Cerebellar cortex (tissue), 1 donor: ENCODE data around the gene CSNK1G1.

Source experiments
- DNase-seq: peaks from one replicate; pipeline ENCODE4 v3.0.0-alpha.2; 2015; ENCODE audit warnings: low spot score

The CSNK1G1 gene

DNA sequence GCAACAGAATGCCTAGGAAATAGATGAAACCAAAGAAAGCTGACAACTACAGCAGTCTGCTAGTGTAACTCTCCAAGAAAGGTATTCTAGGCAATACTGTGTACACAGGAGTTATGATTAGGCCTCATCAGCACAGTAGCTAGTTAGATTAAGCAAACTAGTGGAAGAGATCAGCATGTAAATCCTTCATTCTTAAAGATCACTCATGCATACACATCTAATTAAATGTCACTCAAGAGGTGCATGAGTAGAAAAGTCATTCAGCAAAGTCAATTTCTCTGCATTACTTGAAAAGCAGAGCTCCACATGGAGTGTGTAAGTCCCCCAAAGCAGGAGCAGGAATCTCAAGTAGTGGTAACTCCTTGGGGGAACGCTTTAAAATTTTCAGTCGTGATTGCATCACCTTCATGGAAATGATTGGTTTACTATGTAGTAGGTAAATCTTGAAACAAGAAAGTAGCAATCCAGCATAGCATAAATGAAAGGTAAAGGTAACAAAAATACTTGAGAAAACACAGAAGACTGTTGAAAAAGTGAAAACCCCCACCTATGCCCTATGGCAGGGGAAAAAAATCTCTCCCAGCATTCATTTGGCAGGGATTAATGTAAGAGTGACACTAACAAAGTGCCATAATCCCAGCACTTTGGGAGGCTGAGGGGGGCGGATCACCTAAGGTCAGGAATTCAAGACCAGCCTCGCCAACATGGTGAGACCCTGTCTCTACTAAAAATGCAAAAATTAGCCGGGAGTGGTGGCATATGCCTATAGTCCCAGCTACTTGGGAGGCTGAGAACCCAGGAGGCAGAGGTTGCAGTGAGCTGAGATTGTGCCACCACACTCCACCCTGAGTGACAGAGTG is 163.8 kb downstream of the CSNK1G1 start:
- DNase-seq, result no peak

DNA sequence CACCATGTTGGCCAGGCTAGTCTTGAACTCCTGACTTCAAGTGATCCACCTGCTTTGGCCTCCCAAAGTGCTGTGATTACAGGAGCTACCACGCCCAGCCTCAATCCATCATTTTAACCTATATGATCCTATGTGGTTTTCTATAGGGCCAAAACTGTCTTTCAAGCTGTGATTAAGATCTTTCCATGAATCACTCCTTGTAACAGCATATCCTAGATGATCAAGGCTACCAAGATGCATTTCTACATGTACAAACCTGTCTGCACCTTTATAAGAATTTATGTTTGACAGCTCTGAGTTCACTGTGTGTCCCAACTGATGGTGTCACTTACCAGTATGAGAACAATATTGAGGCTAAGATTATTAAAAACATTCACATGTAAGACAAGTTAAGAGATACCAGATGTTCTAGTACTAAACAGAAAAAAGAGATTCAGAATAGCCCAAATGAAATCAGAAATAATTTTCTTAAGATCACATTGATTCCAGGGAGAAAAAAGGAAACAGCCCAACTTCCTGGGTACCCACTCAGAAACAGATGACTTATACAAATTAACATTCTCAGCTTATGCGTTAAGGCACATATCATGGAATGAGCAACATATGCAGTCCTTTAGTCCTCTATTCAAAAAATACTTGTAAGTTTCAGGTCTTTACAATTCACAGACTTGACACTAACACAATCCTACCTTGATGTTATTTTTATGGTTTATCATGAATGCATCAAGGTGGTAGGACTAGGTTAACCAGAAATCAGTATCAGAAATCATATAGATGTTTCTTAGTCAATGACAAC is 168.4 kb downstream of the CSNK1G1 start:
- DNase-seq, result no peak

DNA sequence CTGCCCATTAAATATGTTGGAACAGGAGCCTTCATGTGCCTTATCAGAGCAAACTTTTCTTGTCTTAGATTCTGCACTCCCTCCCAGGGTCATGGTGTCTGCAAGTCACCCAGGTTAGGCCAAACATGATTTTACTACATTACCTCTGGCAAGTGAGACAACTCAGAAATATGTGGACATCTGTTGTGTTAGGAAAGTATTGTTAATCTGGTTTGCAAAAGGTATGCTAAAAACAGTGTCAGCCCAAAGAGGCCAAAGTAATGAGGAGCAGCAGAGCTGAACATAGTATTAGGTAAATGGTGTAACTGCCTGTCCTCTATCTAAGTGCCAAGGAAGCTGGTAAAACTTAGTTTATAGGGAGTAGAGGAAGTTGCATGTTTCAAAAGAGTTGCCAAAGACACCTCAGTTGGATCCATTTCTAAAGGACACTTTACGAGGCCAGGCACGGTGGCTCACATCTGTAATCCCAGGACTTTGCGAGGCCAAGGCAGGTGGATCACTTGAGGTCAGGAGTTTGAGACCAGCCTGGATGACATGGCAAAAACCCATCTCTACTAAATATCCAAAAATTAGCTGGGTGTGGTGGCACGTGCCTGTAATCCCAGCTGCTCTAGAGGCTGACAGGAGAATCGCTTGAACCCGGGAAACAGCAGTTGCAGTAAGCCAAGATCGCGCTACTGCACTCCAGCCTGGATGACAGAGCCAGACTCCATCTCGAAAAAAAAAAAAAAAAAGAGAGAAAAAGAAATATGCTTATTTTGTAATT is 170.6 kb downstream of the CSNK1G1 start:
- DNase-seq, result no peak

DNA sequence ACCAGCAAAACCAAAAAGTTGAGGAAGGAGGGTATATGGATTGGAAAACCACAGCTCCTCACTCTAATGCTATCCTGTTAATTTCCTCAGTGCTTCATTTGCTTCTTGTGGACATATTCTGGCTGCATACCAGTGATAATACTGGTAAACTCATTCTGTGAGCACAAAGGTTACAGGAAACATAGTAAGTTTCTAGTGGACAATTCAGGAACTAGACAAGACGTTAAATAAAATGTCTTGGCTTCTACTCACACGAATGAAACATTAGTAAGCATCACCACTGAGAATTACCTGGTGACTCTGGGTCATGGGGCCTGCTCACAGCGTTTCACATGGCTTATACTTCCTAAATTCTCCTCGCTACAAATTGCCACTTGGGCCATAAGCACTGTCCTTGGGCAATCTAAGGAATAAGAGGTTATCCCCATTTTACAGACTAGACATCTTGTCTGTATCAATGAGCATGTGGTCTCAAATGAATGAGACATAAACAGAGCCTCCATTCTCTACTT is 173.1 kb downstream of the CSNK1G1 start:
- DNase-seq, result no peak

DNA sequence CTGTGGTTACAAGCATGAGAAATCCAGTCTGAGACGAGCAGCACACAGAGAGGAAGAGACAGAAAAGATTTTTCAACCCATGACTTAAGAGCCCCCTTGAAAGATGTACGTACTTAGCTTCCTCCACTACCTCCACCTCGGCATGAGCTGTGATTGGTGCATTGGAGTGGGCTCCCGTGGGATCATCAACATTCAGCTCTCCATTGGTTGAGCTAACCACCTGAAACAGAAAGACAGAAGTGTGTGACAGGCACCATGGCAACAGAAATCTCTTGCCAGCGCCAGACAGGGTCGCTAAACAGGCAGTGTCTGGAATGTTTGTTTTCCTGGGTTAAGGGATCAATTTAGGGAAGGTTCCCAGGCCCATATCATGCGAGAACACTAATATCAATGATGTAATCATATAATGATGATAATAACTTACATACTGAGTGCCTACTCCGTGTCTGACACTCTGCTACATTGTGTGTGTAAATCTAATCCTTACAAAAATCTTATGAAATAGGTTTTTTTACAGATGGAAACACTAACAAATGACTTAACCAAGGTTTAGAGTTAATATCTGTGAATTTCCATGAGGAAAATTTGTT is 175.6 kb downstream of the CSNK1G1 start:
- DNase-seq, result no peak

DNA sequence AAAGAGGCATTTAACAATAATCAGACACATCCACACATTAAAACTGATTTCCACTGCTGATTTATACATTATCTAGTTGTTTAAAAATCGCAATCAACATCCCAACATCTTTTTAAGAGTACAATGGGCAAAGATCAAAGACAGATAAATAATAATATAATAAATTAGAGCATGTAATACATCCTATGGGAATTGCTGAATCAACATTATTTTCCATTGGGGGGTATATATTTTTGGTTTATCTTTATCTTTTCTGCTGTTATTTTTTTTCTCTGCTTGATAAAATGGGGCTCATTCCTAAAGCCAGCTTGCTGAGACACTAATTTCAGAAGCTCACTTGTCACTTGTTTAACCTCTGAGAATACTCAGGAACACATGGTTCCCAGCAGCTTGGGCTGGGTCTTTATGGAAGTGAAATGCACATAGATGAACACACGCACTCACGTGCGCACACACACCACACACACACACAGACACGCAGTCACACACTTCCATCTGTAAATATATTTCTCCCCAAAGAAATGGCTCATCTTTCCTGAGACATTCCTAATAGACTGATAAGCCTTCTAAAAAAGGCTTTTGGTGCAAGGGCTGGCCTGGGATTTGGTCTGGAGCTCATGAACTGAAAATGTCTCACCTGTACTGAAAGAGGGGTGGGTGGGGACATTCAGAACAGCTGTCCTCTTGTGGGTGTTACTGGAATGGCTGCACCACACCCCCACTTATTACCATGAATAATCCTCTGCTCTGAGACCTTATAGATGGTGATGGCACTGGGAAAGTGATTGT is 189.7 kb downstream of the CSNK1G1 start:
- DNase-seq, result no peak

DNA sequence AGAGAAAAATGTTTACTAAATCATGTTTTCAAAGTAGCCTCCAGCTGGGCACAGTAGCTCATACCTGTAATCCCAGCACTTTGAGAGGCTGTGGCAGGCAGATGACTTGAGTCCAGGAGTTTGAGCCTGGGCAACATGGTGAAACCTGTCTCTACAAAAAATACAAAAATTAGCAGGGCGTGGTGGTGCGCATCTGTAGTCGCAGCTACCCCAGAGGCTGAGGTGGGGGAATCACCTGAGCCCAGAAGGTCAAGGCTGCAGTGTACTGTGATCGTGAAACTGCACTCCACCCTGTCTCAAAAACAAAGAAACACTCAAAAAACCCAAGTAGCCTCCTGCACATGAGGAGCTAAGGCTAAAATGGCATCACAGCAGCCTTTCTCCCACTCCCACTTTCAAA is 191.5 kb downstream of the CSNK1G1 start:
- DNase-seq, result no peak

DNA sequence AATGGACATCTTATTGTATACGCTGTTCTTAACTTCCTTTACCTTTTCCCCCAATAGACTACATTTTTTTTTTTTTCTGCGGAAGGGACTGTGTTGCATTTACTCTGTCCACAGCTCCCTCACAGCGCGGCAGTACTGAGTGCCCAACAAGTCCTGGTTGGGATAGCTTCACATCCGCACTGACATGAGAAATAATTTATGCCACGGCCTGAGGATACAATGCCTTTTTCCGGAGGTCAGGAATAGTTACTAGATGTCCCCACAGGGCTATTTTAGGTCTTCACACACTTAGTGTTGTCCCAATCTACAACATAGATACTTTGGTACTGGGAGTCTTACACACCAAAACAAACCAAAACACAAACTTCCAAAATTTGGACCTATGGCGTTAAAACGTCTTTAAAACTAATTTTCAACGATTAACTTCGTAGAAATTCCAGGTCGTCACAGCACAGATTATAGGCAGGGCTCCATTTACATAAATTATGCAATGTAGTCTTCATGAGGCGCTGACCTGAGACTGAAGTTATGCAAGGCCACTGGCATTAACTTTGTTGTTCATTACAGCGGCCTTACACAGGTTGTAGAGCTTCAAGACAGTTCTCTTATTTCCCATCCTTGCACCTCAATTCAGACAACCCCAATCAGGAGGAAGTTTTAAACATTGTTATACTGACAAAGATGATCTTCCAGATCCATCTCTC is 192.2 kb downstream of the CSNK1G1 start:
- DNase-seq, result no peak

DNA sequence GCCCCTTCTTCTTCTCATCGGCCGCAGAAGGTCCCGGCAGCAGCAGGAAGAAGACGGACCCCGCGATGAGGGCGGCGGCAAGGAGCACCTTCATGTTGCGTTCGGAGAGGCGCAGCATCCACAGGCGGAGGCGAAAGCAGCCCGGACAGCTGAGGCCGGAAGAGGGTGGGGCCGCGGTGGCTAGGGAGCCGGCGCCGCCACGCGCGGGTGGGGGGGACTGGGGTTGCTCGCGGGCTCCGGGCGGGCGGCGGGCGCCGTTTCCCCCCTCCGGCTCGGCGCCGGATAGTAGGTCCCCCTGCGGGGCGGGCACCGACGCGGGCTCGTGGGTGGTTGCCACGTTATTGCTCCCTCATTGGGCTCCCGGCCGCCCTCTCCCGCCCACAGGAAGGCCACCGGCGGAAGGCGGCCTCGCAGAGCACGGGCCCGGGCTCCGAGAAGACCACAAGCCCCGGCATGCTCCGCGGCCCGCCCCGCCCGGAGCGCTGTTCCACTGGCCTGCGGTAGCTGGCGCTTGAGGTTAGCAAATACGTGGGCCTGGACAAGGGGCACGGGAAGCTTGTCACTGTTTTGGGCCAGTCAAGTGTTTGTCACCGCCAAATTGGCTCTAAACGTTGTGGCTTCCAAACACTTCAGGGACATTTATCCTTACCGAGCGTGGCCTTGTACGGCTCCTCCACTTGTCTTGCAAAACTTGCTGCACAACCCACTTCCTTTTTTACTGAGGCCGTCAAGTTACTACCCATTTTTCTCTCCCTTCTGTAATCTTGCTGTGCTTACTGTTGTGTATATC is 192.9 kb downstream of the CSNK1G1 start, which contains the start of gene PPIB:
TSS of gene PPIB (minus strand) at position 154 of the 790 bp plus-strand sequence. CDS start at position 118, 36 bp downstream.
- DNase-seq, result peak; percentile 97

DNA sequence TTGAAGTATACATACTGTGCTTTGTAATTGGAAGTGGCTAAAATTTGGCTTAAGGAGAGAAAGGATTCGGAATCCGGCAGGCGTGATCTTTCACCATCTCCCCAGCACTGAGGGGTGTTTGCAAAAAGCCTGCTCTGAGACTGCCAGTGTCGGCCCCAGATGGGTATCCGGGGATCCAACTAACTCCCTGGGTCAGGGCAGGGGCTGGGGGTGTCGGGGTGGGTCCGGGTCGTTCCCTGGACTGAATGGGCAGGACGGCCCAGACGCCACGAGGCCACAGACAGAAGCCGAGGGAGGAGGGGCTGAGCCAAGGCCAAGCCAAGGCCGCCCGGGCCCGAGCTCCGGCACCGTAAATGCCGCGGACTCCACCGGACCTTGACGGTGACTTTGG is 193.5 kb downstream of the CSNK1G1 start:
- no peak for DNase-seq

DNA sequence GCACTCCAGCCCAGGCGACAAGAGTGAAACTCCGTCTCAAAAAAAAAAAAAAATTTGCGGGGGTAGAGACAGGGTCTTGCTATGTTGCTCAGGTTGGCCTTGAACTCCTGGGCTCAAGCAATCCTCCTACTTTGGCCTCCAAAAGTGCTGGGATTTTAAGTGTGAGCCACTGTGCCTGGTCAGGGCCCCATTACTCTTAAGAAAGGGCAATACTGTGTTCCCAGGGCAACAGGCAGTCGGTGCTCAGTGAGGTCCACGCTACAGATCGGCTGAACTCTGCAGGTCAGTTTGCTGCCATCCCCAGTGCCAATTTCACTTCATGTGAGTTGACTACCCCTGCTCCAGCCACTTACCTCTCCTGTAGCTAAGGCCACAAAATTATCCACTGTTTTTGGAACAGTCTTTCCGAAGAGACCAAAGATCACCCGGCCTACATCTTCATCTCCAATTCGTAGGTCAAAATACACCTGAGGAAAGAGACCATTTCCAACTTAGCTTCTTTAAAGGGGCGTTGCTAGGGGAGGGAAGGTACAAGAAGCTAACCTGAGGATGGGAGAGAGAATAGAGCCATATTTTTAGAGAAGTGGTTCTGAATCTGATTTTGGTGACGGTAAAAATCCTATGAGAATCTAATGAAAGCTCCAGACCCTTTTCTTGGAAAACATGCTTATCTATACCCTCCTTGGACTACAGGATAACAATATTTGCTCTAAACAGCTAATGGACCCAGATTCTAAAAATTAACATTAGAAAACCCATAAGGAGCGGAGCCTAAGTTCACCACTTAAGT is 194.1 kb downstream of the CSNK1G1 start:
- DNase-seq, result no peak

DNA sequence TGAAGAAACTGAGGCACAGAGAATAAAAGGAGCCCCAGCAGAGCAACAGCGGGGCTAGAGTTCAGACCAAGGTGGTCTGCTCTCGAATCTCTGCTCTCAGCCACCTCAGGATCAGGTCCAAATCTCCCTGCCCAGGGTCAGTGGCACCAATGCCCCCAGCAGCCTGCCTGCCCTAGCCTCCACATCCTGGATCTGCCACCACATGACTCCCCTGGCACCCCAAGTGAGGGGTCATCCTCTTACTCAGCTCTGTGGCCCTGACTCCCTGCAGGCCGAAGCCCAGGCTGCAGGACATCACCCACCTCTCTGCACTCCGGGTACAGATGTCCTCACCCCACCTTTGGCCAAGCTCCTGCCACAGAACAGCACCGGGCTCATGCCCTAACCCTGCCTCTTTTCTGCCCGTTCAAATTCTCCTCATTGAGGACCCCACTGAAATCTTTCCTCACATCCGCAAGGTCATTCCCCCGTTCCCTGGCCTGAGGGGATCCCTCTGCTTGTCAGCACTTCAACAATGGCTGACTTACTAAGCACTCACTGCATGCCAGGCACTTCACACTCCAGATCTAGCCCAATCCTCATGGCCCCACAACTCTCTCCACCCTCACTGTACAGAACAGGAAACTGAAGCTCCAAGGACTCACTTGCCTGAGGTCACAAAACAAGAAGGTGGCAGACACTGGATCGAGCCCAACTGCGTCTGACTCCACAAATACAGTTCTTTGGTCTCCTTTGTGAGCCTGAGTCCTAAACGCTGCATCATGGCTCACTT is 197.4 kb downstream of the CSNK1G1 start:
- DNase-seq, result no peak

DNA sequence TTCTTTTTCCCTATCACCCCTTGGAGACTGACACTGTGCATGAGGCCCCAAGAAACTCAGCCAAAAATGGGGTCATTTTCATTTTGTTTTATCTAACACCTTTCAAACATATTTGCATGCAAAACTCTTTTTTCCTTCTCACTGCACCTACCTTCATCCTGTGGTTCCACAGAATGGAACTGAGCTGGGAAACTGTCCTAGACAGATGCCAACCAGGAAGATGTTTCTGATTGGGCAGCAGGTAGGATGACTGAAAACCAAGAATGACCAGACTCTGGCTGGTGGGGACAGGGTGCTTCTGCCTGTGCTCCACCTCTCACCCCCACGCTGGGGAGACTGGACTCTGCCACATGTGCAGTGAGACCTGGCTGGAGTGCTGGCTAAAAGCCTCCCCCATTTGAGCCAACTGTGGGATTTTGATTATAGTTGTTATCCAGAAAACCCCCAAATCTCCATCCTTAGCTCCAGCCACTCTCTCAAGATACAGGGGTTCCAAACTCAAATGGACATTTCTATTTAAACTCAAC is 198.3 kb downstream of the CSNK1G1 start:
- DNase-seq, result no peak

DNA sequence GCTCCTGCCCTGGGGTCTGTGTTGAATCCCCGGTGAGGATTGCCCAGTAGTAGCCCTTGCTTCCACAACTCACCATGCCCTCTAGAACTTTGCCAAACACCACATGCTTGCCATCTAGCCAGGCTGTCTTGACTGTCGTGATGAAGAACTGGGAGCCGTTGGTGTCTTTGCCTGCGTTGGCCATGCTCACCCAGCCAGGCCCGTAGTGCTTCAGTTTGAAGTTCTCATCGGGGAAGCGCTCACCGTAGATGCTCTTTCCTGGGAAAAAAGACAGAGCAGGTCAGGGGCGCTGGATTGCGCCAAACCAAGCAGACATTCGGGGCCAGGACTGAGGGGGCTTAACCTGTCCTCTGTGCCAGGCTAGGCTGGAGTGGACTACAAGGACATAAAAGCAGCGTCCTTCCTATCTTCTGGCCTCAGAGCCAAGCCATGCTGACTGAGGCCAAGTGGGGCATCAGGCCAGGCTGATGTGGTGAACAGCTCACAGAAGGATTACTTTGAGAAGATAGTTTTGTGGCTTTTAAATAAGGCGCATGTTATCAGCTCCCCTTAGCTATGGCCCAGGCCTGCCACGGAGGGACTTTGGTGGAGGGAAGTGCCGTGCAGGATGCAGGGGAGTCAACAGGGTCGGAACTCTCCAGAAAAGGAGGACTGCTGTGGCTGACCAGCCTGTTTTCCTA is 199.2 kb downstream of the CSNK1G1 start:
- no peak for DNase-seq

DNA sequence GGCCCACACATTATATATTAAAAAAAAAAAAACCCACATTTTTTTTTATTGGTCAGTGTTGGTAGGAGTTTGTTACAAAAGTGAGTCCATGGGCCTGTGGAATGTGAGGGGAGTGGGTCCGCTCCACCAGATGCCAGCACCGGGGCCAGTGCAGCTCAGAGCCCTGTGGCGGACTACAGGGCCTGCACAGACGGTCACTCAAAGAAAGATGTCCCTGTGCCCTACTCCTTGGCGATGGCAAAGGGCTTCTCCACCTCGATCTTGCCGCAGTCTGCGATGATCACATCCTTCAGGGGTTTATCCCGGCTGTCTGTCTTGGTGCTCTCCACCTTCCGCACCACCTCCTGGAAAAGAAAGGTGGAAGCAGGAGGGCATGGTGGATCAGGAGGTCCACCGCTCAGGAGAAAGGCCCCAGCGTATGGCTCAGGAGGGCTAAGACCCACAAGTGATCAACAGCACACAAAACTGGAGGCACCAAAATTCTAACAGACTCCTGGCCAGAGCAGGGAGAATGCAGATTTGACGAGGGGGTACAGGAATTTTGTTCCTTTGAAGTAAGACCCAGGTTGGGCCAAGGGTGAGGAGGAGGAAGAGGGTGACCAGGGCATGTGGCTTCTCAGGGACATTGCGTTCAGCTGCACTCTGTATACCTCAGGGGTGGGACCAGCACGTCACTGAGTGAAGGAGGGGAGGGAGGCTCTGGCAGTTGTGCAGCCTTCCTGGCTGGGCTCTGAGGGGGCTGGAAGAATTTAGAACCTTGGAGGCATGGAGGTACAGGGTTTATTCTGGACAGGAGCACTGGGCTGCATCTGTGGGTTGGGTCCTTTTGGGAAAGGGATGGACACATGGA is 199.9 kb downstream of the CSNK1G1 start:
- no peak for DNase-seq
